ENCODE measurements around the gene PARD3. TPM values are rescaled to one million over a fixed set of nuclear protein-coding genes. Genes with fewer than 3 reads are reported as not detected.
"Not testable (repeated sequence)": the region's sequence is repeated elsewhere in the genome, so short reads cannot be mapped to it uniquely, and the experiment has no call there.

Gene PARD3
- total RNA-seq, 3 donors from 2014 or later (not counting 1 experiment from before 2014, with no cell fraction given) = 0.14 to 0.49 (median 0.38) TPM

GRCh38 chr10:34702093-34702937 lies 112.8 kb downstream of the PARD3 start:
- Histone ChIP-seq H3K36me3 (ENCODE audit: control insufficient read depth, insufficient read depth, low read length) (no peaks in the 10 kb centered on the region), H3K4me3 (ENCODE audit: low read length) (no peak overlapping the region), H3K27me3 (ENCODE audit: control insufficient read depth, insufficient read depth, low read length) (no peaks in the 10 kb centered on the region), H3K4me1 (ENCODE audit: control insufficient read depth, insufficient read depth, low read length) (no peaks in the 10 kb centered on the region), H3K9me3 (ENCODE audit: control insufficient read depth, insufficient read depth, low read length) (no peaks in the 10 kb centered on the region), H3K27ac (ENCODE audit: low read length) (no peak overlapping the region)
- intact Hi-C loops (cut with micrococcal nuclease) = no loop called here
- 93% methylated on average over 4 of the region's 8 CpGs for WGBS (ENCODE audit: insufficient coverage)
- TF ChIP-seq, protein P1, sequence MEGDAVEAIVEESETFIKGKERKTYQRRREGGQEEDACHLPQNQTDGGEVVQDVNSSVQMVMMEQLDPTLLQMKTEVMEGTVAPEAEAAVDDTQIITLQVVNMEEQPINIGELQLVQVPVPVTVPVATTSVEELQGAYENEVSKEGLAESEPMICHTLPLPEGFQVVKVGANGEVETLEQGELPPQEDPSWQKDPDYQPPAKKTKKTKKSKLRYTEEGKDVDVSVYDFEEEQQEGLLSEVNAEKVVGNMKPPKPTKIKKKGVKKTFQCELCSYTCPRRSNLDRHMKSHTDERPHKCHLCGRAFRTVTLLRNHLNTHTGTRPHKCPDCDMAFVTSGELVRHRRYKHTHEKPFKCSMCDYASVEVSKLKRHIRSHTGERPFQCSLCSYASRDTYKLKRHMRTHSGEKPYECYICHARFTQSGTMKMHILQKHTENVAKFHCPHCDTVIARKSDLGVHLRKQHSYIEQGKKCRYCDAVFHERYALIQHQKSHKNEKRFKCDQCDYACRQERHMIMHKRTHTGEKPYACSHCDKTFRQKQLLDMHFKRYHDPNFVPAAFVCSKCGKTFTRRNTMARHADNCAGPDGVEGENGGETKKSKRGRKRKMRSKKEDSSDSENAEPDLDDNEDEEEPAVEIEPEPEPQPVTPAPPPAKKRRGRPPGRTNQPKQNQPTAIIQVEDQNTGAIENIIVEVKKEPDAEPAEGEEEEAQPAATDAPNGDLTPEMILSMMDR (IDR thresholded peaks at IDR 0.05) = no peak
- Mint-ChIP-seq H3K27me3 (ENCODE audit: low read depth in 2 of 2) (peaks cover 0 to 11% of the 10 kb centered on the region in 2 donors), H3K4me1 (peaks cover 0 to 5% of the 10 kb centered on the region in 2 donors), H3K4me3 (no peak overlapping the region), H3K27ac (no peak overlapping the region), H3K36me3 (no peaks in the 10 kb centered on the region), H3K9me3 (no peaks in the 10 kb centered on the region)
- DNase-seq (no peak), ATAC-seq (no peak)

DNA sequence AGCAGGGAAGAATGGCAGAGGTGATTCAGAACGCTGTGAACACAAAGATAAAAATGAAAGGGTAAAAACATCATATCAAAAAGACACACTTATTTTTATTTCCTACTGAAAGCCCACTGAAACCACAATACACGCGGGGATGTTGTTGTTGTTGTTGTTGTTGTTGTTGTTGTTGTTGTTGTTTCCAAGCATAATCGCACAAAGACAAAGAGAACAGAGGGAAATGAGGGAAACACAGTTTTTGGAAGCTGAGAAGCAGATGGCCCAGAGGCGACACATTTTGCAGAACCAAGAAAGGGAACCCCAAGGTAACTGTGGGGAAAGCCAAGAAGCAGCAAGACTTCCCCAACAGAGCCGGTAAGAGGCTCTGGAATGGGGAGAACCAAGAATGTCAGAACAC lies 113.9 kb downstream of the PARD3 start:
- ATAC-seq = no peak
- Mint-ChIP-seq H3K27ac (no peak overlapping the region), H3K36me3 (no peaks in the 10 kb centered on the region), H3K27me3 (ENCODE audit: low read depth in 2 of 2) (peaks cover 0 to 11% of the 10 kb centered on the region in 2 donors), H3K9me3 (no peaks in the 10 kb centered on the region), H3K4me3 (no peak overlapping the region), H3K4me1 (peaks cover 0 to 5% of the 10 kb centered on the region in 2 donors)
- Histone ChIP-seq H3K27ac (ENCODE audit: low read length) (no peak overlapping the region), H3K9me3 (ENCODE audit: control insufficient read depth, insufficient read depth, low read length) (no peaks in the 10 kb centered on the region), H3K4me3 (ENCODE audit: low read length) (no peak overlapping the region), H3K27me3 (ENCODE audit: control insufficient read depth, insufficient read depth, low read length) (no peaks in the 10 kb centered on the region), H3K4me1 (ENCODE audit: control insufficient read depth, insufficient read depth, low read length) (no peaks in the 10 kb centered on the region), H3K36me3 (ENCODE audit: control insufficient read depth, insufficient read depth, low read length) (no peaks in the 10 kb centered on the region)
- TF ChIP-seq, protein P1 (IDR thresholded peaks at IDR 0.05) = no peak
- intact Hi-C loops (cut with micrococcal nuclease) = no loop called here
- no peak for DNase-seq
- 80% methylated on average over 5 of the region's 6 CpGs for WGBS (ENCODE audit: insufficient coverage)

- H3K9me3 Mint-ChIP-seq; DNase-seq; H3K27me3 ChIP-seq (ENCODE audit: control insufficient read depth, insufficient read depth, low read length); H3K4me3 ChIP-seq (ENCODE audit: low read length); H3K4me1 Mint-ChIP-seq; H3K36me3 ChIP-seq (ENCODE audit: control insufficient read depth, insufficient read depth, low read length); H3K27ac Mint-ChIP-seq; H3K27ac ChIP-seq (ENCODE audit: low read length); H3K4me3 Mint-ChIP-seq; H3K36me3 Mint-ChIP-seq; ATAC-seq; H3K9me3 ChIP-seq (ENCODE audit: control insufficient read depth, insufficient read depth, low read length); H3K4me1 ChIP-seq (ENCODE audit: control insufficient read depth, insufficient read depth, low read length); intact Hi-C loops (cut with micrococcal nuclease): not testable (repeated sequence)
- WGBS (ENCODE audit: insufficient coverage) = 82% methylated on average over 4 of the region's 5 CpGs
- peaks cover 0 to 11% of the 10 kb centered on the region in 2 donors for H3K27me3 Mint-ChIP-seq (ENCODE audit: low read depth in 2 of 2)
Measured at GRCh38 chr10:34700752-34701151, 114.3 kb downstream of the PARD3 start.

DNA sequence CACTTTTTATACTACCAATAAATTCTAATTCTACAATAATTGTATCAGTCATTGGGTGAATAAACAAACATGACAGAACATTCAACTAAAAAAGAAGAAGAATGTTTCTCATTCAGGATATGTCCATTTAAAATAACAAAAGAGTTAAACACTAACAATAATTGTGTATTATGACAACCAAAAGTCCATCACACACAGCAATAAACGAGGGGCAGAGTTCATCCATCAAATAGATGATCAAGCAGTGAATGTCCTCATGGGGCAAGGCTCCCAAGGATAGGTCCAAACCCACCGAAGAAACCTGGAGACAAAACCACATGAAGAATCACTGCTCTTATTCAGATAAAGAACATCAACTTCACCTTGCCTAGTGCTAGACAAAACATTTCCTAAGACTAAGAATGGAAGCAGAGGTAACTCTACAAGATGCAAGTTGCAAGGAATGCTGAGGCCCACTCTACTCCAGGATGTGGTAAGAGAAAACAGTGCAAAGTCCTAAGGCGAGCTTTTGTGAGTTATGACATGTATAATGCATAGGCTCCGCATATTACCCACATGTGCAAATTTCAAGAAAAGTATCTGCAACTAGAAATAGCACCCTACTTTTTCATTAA lies 115.1 kb downstream of the PARD3 start:
- no peak overlapping the region for H3K4me3 ChIP-seq (ENCODE audit: low read length)
- 66% methylated on average over 2 of the region's 4 CpGs for WGBS (ENCODE audit: insufficient coverage)
- H3K4me1 Mint-ChIP-seq = no peaks in the 10 kb centered on the region
- no peak overlapping the region for H3K4me3 Mint-ChIP-seq
- intact Hi-C loops (cut with micrococcal nuclease) = no loop called here
- H3K4me1 ChIP-seq (ENCODE audit: control insufficient read depth, insufficient read depth, low read length) = no peaks in the 10 kb centered on the region
- no peaks in the 10 kb centered on the region for H3K27me3 ChIP-seq (ENCODE audit: control insufficient read depth, insufficient read depth, low read length)
- no peaks in the 10 kb centered on the region for H3K36me3 Mint-ChIP-seq
- TF ChIP-seq, protein P1 (IDR thresholded peaks at IDR 0.05) = no peak
- H3K9me3 Mint-ChIP-seq = no peaks in the 10 kb centered on the region
- H3K27ac Mint-ChIP-seq = no peak overlapping the region
- no peaks in the 10 kb centered on the region for H3K9me3 ChIP-seq (ENCODE audit: control insufficient read depth, insufficient read depth, low read length)
- ATAC-seq (no peak), DNase-seq (no peak)
- H3K27me3 Mint-ChIP-seq (ENCODE audit: low read depth in 2 of 2) = peaks cover 0 to 8% of the 10 kb centered on the region in 2 donors
- no peaks in the 10 kb centered on the region for H3K36me3 ChIP-seq (ENCODE audit: control insufficient read depth, insufficient read depth, low read length)
- no peak overlapping the region for H3K27ac ChIP-seq (ENCODE audit: low read length)
